ENCODE data around the gene UGT2B11.

DNA sequence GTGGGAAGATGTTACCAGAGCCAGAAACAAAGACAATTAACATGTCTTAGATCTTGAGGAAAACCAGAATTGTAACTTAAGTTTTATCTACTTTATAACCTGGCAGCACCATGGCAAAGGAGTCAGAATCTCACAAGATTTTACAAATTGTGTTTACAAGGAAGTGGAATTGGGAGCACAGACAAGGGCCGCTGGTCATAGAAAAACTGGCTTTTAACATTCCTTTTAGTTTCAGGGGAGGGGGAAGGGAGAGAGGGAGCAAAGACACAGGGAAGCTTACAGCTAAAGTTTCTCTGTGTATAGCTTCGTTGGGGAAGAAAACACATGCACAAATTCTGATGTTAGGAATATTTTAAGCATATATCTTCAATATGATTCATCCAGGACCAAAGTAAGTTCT, 10.3 kb upstream of the UGT2B11 start:
- TF ChIP-seq POLR2A (IDR thresholded peaks at IDR 0.05) = no peak
- TF ChIP-seq, protein P1, sequence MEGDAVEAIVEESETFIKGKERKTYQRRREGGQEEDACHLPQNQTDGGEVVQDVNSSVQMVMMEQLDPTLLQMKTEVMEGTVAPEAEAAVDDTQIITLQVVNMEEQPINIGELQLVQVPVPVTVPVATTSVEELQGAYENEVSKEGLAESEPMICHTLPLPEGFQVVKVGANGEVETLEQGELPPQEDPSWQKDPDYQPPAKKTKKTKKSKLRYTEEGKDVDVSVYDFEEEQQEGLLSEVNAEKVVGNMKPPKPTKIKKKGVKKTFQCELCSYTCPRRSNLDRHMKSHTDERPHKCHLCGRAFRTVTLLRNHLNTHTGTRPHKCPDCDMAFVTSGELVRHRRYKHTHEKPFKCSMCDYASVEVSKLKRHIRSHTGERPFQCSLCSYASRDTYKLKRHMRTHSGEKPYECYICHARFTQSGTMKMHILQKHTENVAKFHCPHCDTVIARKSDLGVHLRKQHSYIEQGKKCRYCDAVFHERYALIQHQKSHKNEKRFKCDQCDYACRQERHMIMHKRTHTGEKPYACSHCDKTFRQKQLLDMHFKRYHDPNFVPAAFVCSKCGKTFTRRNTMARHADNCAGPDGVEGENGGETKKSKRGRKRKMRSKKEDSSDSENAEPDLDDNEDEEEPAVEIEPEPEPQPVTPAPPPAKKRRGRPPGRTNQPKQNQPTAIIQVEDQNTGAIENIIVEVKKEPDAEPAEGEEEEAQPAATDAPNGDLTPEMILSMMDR (IDR thresholded peaks at IDR 0.05) = no peak
